Retinal pigment epithelial cell (primary cell): ENCODE results near the gene MAD1L1.

ENCODE experiments used
- DNase-seq: peaks from one replicate; pipeline ENCODE4 v3.0.0-alpha.2; 2010; ENCODE audit warnings: low read depth
- H3K4me3 ChIP-seq: 2 replicates; pipeline ENCODE4 v1.5.1; 2011; ENCODE audit warnings: mild to moderate bottlenecking, low read length, control low read depth, moderate library complexity
- CTCF ChIP-seq: conservative IDR thresholded peaks from 2 replicates; pipeline ENCODE4 v1.5.1; 2011; ENCODE audit warnings: low read depth, low read length, control low read depth, inconsistent platforms

Gene MAD1L1

GRCh38 chr7:1964211-1964912 lies 268.4 kb downstream of the MAD1L1 start:
- no peak for TF ChIP-seq CTCF
- DNase-seq: no peak

GRCh38 chr7:1963575-1963974 lies 269.2 kb downstream of the MAD1L1 start:
- no peak for TF ChIP-seq CTCF
- no peak overlapping the region for H3K4me3 ChIP-seq
- DNase-seq: no peak

More at GRCh38 chr7:1964211-1964912, 268.4 kb downstream of the MAD1L1 start:
- no peak overlapping the region for H3K4me3 ChIP-seq

- TF ChIP-seq CTCF: no peak
- no peak overlapping the region for H3K4me3 ChIP-seq
- no peak for DNase-seq
Measured at GRCh38 chr7:1961701-1962276, 271.0 kb downstream of the MAD1L1 start.

- TF ChIP-seq CTCF: no peak
- DNase-seq: no peak
- no peak overlapping the region for H3K4me3 ChIP-seq
Measured at GRCh38 chr7:1959305-1959704, 273.4 kb downstream of the MAD1L1 start.

- TF ChIP-seq CTCF: no peak
- H3K4me3 ChIP-seq: no peak overlapping the region
- no peak for DNase-seq
Measured at GRCh38 chr7:1957471-1958225, 275.1 kb downstream of the MAD1L1 start.

- no peak overlapping the region for H3K4me3 ChIP-seq
- TF ChIP-seq CTCF: no peak
- no peak for DNase-seq
Measured at GRCh38 chr7:1956611-1957470, 275.9 kb downstream of the MAD1L1 start.
